ENCODE results near the gene USH2A.

Gene USH2A

DNA sequence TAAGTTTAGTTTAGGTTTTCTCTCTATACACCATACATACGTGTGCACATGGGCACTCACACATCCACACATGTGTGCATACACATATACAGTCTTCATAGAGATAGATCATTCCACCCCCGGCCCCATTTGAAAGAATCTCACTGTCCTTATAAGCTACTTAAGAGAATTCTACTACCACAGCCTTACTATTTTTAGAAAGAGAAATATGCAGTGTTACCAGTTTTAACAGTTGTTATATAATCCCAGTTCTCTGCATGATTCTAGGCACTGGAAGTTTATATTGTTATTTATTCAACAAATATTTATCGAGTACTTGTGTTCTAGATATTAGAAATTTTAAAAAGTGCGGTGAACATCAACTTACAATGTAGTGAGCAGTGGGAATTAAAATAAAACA lies 814.6 kb downstream of the USH2A start:
- no peak for DNase-seq

DNA sequence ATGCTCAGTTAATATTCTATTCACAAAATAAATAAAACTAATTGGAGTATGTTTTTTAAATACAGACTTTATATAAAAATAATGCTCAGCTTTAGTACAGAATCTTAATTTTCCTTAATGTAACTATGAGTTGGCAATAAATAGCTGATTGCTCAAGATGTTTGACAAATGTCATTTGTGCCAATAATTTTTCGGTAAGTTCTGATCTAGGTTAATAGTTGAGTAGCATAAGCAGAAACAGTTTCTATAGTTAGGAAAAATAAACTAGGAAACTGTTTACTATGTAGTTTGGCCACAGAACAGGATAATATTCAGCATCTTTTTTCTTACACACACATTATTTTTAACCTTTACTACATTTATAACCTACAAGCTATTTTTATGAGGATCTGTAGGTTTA lies 815.8 kb downstream of the USH2A start:
- no peak for DNase-seq

DNA sequence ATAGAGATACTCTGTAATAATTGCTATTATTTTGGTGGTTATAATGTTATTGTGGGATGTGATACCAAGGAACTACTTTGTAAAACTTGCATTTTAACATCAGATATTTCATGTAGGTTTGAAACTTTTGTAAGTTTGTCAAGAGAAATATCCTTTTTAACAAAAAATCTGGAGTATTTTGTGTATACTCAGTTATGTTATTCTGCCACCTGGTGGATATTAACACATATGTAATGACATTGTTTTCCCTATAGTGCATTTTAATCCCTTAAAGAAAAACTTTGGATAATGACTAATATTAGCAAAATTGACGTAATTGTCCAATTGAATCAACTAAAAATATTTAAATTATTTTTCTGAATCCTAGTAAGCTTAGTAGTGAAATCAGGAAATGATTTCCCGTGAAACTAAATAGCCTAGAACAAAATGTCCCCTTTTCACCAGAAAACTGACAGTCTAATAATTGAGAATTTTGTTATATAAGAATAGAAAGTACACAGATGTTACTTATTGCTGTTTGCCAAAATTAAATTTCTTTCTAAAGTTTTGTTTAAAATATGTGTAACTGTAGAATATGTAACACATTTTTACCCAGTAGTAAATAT lies 816.6 kb downstream of the USH2A start:
- DNase-seq, result no peak

DNA sequence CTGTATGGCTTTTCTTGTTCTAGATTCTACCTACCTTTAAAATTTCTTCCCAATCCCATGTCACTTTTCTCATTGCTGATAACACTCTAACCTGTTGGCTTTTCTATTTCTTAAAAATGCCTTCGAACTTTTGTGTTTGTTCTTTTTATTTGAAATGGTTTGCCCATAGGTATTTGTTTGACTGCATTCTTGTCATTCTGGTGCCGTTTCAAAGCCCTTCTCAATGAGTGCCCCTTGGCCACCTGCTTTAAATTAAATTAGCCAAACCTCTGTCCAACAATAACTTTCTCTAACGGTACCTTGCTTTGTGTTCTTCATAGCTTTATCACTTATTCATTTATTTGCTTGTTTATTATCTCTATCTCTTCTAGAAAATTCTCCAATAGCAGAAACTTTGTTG lies 817.2 kb downstream of the USH2A start:
- DNase-seq, result no peak

DNA sequence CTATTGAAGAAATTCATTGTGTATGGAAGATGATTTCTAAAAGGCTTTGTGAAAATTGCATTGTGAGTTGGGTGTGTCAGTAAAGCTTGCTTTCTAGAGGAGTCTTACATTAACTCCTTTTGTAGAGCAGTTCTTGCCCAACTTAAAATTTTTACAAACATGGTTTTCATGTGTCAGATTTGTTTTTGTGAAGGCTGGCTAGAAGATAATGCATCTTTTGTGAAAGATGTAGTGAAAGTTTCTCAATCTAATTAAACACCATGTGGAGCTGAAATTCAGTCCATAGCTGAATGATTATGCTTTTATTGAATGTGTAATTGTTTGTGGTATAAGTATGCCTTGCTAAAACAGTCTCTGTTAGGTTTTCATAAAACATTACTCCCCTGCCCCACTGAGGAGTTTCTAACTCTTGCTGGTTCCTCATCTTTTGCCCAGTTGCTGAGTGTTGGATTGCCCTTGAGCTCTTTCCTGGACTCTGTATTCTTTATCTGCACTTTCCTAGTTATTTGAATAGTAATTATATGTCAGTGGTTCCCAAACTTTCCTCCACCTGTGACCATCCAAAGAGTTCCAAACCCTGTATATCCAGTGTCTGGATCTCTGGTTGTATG lies 818.1 kb downstream of the USH2A start:
- DNase-seq, result no peak

DNA sequence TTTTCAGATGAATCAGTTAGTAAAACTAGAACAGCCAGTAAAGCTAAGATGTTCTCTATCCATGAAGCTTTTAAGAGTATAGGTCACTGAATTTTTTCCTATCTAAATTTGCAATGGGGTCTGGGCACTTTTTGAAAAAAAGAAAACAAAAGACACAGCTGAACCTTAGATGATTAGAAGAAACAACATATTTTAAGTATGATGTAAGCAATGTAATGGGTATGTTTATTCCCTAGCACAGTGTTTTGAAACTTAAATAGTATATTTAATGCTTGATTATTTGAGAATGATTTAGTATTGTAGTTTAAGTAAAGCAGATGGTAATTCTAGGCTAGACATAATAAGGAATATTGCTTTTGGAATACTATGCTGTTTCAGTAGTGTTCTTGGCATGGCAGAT lies 819.9 kb downstream of the USH2A start:
- no peak for DNase-seq

DNA sequence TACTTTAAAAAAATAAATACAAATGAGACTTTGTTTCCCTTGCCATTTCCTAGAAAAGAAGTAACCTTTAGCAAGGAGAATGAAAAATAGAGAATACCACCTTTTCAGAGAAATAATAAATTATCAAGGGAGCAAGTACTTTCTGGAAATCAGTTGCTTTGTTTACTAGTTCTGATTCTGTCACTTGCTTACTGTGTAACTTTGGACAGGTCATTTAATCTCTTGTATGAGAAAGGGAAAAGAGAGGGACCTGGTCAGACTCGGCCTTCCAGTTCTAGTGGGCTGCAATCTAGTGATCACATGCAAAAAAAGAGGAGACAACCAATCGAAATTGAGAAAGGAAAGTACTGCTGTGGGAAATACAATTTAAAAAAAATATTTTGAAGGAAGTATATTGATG lies 822.0 kb downstream of the USH2A start:
- no peak for DNase-seq

DNA sequence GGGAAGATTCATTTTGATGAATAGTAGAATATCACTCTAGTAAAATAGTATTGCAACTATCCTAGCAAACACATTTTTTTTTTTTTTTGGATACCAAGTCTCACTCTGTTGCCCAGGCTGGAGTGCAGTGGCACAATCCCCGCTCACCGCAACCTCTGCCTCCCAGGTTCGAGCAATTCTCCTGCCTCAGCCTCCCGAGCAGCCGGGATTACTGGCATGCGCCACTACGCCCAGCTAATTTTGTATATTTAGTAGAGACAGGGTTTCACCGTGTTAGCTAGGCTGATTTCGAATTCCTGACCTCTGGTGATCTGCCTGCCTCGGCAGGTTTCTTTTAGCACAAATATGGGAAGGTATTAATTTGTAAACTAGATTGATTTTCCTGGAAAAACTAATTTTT lies 822.4 kb downstream of the USH2A start:
- no peak for DNase-seq

DNA sequence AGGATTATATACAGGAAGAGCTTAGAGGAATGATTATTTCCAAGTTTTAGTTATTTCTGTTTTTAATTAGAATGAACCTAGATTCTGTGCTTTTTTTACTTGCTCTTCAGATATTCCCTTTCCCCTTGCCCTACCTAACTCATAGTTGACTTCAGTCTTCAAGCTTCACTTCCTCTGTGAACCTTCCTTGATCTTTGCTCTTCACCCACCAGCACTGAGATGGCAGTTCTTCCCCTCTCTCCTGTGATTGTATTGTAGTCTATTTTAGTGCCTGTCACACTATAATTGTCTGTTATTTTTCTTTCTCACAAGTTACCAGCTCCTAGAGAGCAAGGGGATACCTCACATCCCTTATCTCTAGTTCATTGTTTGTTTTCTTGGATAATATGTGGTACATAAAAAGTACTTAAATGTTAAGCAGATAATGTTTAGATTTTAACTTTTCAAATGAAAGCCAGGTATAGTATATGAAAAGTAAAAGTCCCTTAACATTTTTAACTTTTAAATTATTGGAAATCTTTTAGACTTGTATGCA lies 822.9 kb downstream of the USH2A start:
- DNase-seq, result no peak

DNA sequence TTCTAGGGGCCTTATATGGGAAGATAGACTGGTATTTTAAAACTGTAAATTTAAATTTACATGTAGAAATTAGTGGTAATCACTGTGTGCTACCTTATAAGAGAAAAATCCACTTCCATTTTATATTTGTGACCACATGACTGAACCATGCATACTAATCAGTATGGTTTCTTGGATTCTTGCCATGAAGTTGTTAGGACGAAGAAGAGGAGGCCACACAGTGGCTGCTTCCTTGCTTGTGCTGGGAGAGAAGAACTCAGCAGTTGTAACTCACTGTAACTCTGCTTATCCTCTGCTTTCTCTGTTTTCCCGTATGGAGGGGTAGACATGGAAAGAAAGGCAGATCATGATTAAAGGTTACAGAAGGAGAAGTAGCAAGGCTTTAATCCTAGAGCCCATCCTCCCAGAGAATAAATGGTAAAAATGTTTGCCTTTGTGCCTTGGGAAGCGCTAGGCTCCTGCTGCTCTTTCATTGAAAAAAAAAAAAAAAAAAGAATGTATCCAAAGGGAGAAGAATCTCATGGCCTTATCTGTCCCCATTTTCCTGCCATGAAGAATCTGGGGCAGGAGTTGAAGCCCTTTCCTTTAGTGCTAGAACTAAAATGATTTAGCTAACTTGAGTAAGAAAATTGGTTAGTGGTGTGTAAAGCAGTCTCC lies 823.7 kb downstream of the USH2A start:
- DNase-seq, result no peak

DNA sequence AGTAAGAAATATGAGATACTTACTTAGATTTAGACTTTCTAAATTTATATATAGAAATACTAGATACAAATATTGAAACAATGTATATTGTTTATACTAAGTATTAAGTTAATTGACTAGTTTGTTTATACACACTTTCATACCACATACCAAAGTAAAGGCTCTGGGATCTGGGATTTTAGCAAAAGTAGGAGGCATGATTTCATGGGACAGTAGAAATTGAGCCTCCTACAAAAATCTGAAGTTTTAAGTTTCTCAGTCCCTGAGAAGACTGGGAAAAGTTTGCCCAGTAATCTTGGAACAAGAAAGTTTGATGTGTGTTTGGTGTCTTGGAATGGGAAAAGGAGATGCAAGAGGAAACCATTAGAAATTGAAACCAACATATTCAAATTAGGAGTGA lies 825.3 kb downstream of the USH2A start:
- no peak for DNase-seq

DNA sequence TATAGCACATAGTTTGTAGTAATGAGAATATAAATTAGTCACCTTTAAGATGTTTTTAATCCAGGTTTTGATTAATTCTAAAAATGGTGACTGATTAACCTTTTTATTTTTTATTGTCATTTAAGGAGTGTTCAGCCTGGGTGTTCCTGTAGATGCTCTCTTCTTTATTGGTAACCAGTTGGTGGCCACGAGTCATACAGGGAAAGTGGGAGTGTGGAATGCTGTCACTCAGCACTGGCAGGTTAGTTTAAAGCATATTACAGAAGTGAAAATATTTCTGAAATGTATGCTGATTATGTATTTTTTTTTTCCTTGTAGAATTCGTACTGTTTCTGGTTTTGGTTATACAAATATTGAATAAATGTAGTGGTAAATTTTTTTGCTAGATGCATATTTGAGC lies 828.0 kb downstream of the USH2A start:
- DNase-seq, result no peak

DNA sequence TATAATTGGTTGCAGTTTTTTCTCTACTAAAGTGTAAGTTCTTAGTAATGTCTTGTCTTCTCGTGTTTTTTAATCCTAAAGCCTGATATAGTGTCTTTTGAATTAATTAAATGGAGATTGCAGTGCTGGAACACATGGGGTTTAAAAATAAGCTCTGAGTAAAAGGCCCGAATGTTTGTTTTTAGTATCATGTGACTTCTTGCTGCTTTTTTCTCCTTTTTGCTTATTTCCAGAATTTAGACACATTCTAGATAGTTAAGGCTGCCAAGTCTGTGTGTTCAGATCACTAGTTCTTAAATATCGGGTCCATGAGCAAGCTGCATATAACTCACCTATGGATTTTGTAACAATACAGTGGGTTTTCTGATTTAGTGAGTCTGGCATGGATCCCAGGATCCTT lies 828.6 kb downstream of the USH2A start:
- no peak for DNase-seq

DNA sequence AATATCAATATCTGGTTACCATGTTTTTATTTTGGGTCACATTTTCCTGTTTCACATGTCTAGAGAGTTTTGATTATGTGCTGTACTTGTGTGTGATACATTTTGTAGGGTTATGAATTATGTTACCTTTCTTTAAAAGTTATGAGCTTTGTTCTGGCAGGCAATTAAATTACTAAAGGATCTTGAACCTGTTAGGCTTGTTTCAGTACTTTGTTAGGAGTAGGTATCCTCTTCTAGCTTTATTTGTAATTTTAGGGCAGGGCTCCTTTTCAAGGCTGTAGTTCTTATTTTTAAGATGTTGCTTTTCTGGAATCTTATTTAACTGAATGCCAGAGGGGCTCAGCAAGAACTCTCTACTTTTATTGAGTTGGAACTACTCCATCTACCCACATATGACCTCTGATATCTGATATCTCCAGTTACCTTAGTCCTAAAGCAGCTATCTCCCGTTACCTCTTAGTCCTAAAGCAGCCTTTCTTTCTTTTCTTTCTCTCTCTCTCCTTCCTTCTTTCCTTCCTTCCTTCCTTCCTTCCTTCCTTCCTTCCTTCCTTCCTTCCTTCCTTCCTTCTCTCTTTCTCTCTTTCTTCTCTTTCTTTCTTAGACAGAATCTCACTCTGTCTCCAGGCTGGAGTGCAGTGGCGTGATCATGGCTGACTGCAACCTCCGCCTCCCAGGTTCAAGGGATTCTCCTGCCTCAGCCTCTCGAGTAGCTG lies 832.3 kb downstream of the USH2A start:
- no peak for DNase-seq

DNA sequence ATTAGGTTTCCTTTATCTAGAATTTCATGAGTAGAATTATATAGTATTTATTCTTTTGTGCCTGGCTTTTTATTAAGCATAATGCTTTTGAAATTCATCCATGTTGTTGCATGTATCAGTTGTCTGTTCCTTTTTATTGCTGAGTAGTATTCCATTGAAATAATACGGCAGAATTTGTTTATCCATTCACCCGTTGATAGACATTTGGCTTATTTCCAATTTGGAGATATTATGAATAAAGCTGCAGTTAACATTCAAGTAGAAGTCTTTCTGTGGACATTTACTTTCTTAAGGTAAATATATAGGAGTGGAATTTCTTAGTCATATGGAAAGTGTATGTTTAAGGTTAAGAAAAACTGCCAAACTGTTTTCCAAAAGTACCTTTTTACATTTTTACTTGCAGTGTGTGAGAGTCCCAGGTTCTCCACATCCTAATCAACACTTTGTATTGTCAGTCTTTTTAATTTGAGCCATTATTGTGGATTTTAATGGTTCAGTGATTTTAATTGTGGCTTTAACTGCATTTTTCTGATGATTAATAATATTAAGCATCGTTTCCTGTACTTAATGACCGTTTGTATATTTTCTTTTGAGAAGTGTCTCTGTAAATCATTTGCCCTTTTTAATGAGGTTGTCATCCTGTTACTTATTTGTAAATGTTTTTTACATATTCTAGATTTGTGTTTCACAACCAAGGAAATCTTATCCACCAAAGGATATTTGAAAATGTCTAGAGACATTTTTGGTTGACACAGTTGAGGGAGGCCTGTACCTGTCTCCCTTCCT lies 833.4 kb downstream of the USH2A start:
- no peak for DNase-seq

DNA sequence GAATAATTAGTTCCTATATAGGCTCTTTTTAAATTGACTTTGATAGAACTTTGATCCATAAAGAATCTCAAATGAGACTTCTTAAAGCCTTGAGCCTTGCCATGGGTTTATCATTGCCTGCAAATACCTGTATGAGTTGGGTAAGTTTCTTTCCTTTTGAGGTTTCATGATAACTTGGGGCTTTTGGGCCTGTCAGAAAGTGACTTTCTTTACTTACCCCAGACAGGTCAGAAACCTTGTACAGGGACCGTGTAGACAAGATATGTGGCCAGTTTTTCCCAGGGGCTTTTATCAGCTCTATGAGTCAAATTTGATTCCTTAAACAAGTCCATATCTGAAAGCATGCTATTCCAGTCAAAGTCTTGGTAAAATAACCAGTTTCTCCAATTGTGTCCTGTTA lies 838.9 kb downstream of the USH2A start:
- no peak for DNase-seq

DNA sequence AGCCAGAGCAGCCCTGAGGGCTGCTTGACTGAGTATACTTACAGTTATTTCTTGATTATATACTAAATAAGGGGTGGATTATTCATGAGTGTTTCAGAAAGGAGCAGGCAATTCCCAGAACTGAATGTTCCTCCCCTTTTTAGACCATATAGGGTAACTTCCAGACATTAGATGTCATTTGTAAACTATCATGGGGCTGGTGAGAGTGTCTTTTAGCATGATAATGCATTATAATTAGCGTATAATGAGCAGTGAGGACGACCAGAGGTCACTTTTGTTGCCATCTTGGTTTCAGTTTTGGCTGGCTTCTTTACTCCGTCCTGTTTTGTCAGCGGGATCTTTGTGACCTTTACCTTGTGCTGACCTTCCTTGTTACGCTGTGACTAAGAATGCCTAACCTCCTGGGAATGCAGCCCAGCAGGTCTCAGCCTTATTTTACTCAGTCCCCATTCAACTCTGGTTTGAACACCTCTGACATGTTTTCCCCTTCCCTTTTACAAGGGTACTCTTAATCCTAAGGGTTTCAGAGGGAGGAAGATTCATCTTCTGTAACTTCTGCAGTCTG lies 840.0 kb downstream of the USH2A start:
- no peak for DNase-seq

DNA sequence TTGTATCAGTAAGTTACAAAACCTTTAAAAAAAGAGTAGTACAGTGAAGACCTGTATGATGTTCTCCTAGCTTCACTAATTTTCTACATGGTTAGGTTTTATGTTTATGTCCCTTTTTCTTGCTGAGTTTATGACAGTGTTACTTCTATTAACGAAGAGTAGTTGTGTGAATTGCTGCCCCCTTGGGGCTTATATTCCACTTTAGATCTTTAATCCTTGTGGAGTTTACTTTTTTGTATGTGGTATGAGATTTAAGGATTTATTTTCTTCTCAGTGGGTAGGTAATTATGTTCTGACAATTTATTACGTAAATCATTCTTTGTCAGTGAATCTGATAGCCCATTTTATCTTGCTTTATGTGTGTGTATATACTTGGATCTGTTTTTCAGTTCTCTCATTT lies 841.4 kb downstream of the USH2A start:
- no peak for DNase-seq

Measured in CD4-positive, alpha-beta T cell treated with Interferon gamma for 1 hour (primary cell).